Loucy (cell line): Measurements from ENCODE around the gene CLEC2L.

Experiments
- CTCF ChIP-seq: fragments of 200-600 bp; sonication (generic); conservative IDR thresholded peaks from 2 replicates; pipeline ENCODE4 v1.5.1; 2014; ENCODE audit warnings: mild to moderate bottlenecking, antibody characterized with exemption, low read length
- EZH2phosphoT487 ChIP-seq: fragments of 200-600 bp; IDR thresholded peaks from 2 replicates; pipeline ENCODE4 v1.6.1; 2018; ENCODE audit warnings: antibody characterized with exemption, mild to moderate bottlenecking, moderate library complexity, borderline replicate concordance

- TF ChIP-seq CTCF, result no peak
- TF ChIP-seq EZH2phosphoT487, result no peak
Observed at GRCh38 chr7:139560199-139560598, 36.7 kb downstream of the CLEC2L start.
